ENCODE measurements around the gene CD52.

GRCh38 chr1:26345718-26346117 is 28.0 kb downstream of the CD52 start:
- TF ChIP-seq FOSL1 (IDR thresholded peaks at IDR 0.05; ENCODE audit: low read depth) (no peak), CTCF (IDR thresholded peaks at IDR 0.05 in 2 of 3, conservative IDR thresholded peaks at IDR 0.05 in 1 of 3; ENCODE audit: borderline replicate concordance in 1 of 3, insufficient read depth in 1 of 3, low read depth in 2 of 3, low read length in 2 of 3) (no peak), REST (IDR thresholded peaks at IDR 0.05; ENCODE audit: low read depth) (no peak), EZH2phosphoT487 (IDR thresholded peaks at IDR 0.05; ENCODE audit: borderline replicate concordance) (no peak), POLR2AphosphoS5 (IDR thresholded peaks at IDR 0.05; ENCODE audit: low read depth, low read length) (no peak), CEBPB (IDR thresholded peaks at IDR 0.05; ENCODE audit: low read depth) (no peak)
